Midbrain (tissue), 1 donor: ENCODE measurements around the gene RBFOX2.
"Not testable (repeated sequence)": the region's sequence is repeated elsewhere in the genome, so short reads cannot be mapped to it uniquely, and the experiment has no call there.

Experiments
- DNase-seq: peaks from one replicate; lab custom pipeline; 2025; lab: John Stamatoyannopoulos, UW

RBFOX2 gene

DNA sequence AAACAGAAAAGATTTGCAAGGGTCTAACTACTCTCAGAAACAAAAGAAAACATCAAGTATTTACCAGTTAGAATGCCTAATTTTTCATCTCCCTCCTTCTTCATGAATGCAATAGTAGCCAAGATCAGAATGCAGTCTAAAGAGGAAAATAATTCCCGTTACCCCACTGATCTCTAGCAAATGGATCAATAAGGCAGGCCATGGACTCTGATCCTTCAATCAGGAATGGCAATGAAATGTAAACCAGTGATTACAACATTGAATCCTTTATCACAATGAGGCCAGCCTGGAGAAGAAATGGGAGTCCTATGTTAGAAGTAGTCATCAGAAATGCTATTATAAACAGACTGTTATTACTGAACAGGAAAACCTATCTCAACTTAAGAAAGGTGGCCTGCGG lies 204.4 kb downstream of the RBFOX2 start:
- DNase-seq = no peak

DNA sequence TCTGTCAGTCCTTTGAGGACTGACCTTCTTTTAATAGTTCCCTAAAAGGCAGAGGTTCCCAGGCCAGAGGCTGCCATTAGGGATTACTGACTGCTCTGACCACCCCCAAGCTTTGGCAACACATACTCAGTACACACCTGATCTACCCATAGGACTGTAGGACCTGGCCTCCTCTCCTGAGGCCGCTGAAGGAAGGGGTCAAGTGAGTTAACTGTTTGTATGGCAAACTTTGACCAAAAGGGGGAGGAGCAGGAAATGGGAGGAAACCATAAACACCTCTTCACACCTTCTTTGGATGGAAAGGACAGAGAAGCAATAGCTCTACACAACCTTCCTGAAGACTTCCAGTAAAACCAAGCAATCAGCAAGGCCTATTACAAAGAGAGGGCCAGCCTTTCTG lies 207.0 kb downstream of the RBFOX2 start:
- DNase-seq = no peak

DNA sequence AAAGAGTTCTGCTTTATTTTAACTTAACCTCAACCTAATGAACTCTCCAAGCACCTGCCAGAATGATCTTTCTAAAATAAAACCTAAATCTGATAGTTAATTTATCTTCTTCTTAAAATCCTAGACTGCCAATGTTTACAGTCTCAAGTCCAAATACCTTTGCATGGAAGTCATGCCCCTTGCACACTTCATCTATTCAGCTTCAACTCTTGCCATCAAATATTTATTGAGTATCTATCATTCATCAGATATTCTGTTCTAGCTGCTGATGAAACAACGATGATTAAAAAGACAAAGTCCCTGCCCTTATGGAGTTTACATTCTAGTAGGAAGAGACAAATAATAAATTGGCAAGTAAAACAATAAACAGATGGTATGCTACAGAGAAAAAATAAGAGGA lies 209.2 kb downstream of the RBFOX2 start:
- DNase-seq = no peak

DNA sequence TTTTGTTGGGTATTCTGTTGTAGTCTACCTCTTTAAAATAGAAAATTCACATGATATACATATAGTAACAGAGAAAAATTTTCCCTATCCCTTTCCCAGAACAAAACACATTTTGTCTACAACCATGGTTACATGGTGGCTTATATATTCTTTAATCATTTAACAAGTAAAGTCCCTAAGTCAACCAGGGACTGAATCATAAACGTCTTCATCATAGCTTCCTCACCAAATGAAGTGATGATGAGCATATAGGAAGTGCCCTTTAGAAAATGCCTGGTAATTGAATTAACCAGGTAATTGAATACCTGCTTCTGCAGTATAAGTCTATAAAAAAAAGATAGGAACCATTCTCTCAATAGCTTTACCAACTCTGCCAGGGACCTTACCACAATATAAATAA lies 209.7 kb downstream of the RBFOX2 start:
- no peak for DNase-seq

DNA sequence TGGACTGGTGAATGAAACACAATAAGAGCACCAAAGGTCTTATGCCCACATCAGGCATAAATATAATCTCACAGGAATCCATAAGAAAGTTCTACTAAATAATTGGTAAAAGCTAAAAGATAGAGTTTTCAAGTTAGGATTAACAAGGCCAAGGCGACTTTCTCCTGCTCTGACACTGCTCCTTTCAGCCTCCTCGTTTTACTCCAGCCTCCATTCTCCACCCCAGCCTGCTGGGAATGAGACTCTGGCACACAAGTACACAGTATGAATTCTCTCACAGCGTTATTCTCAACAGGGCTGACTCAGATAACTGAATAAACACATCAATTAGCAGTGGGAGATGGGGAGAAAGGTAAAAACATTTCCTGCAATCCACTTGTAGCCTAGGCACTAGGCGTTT lies 216.0 kb downstream of the RBFOX2 start:
- no peak for DNase-seq

DNA sequence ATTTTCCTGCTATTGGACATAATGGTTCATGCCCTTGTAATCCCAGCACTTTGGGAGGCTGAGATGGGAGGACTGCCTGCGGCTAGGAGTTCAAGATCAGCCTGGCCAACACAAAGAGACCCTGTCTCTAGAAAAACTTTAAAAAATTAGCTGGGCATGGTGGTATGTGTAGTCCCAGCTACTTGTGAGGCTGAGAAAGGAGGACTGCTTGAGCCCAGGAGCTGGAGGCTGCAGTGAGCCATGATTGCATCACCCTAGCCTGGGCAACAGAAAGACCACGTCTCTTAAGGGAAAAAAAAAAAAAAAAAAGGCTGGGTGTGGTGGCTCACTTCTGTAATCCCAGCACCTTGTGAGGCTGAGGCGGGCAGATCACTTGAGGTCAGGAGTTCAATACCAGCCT lies 217.0 kb downstream of the RBFOX2 start:
- no peak for DNase-seq

DNA sequence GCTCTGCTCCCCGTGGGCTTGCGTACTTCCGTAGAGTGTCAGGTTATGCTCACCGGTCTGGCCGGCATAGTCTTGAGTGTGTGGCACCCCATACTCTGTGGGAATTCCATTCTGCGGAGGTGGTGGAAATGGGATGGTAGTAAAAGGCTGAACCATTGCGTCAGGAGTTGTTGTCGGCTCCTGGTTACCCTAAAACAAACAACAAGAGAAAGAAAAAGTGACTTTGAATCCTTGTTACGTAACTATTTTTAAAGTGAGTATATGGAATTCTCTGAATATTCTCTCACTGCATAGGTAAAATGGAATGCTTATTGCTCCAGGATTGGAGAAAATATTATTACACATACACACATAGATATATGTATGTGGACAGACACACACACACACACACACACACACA lies 218.8 kb downstream of the RBFOX2 start:
- DNase-seq = no peak

DNA sequence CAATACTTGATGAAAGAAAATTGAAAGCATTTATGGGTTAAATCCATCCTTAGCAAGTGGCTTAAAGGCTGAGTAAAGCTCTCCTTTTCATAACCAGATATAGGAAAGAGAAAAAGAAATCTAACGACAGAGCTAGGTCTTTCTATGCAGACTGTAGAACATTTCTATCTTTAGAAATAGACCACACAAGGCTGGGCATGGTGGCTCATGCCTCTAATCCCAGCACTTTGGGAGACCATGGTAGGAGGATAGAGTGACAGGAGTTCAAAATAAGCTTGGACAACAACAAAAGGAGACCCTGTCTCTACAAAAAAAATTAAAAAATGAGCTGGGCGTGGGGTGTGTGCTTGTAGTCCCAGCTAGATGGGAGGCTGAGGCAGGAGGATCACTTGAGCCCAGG lies 220.2 kb downstream of the RBFOX2 start:
- no peak for DNase-seq

DNA sequence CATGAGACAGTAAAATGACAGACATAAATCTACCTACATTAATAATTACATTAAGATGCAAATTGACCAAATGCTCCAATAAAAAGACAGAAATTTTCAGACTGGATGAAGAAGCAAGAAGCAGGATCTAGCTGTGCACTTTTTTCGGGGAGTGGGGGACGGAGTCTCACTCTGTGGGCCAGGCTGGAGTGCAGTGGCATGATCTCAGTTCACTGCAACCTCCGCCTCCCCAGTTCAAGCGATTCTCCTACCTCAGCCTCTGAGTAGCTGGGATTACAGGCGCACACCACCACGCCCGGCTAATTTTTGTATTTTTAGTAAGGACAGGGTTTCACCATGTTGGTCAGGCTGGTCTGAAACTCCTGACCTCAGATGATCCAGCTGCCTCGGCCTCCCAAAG lies 222.0 kb downstream of the RBFOX2 start:
- DNase-seq = not testable (repeated sequence)

DNA sequence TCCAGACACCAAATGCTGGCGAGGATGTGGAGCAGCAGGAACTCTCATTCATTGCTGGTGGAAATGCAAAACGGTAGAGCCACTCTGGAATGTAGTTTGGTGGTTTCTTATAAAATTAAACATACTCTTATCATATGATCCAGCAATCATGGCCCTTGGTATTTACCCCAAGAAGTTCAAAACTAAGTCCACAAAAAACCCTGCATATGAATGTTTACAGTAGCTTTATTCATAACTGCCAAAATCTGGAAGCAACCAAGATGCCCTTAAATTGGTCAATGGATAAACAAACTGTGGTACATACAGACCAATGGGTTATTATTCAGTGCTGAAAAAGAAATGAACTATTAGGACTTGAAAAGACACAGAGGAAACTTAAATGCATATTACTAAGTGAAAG lies 223.2 kb downstream of the RBFOX2 start:
- no peak for DNase-seq

DNA sequence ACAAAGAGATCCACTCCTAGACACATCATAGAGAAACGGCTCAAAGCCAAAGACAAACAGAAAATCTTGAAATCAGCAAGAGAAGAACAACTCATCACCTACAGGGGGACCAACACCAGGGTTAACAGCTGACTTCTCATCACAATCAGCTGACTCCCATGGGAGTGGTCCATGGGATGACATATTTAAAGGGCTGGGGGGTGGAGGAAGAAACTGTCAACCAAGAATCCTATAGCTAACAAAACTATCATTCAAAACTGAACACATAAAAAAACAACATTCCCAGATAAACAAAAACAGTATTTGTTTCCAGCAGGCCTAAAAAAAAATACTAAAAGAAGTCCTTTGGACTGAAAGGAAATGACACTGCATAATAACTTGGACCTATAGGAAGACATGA lies 224.2 kb downstream of the RBFOX2 start:
- no peak for DNase-seq

DNA sequence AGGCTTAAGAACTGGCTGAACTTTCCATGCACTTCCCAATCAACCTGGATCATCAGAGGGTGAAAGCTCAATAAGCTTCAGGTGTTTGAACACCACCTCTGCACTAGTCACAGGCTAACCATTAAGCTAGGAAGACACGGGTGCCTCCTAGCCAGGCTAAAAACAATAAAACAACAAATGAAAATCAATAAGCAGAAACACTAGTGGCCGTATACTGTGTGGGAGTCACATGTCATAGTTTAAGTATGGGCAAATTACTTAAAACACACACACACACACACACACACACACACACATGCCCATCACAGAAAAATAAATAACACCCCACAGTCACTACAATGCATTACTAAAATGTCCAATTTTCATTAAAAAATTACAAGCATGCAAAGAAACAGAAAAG lies 225.7 kb downstream of the RBFOX2 start:
- no peak for DNase-seq

DNA sequence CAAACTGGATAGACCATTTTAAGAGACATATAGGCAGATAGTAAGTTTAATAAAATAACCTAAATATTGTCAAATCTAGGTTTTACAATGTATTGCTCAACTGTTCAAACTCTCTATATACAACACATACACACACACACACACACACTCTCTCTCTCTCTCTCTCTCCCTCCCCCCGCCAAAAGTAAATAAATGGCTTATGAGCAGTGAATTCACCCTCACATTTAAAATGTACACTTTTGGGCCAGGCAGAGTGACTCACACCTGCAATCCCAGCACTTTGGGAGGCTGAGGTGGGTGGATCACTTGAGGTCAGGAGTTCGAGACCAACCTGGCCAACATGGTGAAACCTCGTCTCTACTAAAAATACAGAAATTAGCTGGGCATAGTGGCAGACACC lies 227.3 kb downstream of the RBFOX2 start:
- DNase-seq = not testable (repeated sequence)

DNA sequence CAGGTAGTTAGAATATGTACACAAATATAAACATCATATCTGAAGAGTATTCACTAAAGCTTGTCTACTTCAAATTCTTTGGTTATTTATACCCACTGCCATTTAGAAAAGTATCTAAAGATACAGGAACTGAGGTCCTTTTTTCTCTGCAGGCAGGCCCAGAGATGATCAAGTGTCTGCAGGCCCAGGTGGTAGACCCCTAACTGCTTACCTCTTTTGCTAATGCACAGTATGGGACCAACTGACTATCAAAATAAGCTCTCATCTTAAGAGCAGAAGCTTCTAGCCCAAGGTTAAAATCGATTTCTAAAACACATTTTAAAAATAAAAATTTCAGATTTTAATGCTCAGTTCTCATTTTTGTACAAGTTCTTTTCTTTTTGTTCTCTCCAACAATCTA lies 229.5 kb downstream of the RBFOX2 start:
- DNase-seq = no peak

DNA sequence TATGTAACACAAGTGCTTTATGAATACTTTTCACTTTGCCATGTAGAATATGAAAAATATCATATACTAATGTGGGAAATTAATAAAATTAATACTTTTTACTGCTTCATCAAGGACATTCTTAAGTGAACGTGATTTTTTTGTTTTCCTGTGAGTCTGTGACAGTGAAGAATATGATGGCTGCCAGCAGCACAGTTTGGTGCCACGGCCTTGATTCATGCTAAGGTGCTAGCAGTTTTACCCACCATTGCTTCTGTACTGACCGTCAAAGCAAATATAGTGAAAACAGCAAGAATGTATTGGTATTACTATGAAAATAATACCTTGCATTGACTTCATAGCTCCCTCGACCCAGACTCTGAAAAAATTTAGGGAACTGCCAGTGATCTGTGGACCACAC lies 231.2 kb downstream of the RBFOX2 start:
- DNase-seq = no peak

DNA sequence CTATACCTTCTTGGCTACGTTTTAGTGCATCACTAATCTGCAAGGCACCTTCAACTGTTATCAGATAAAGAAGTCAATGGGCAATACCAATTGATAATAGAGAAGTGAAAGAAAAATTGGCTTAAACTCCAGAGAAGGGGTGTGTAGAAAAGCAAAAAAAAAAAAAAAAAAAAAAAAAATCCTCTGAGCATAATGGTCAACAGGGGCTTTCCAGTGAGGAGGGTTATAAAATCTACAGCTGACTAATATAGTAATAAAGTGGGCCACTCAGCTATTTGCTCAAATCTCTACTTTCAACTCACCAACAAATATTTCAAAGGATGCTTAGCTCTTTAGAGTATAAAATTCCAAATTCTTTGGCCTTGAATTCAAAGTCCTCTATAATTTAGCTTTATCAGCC lies 233.1 kb downstream of the RBFOX2 start:
- DNase-seq = no peak

DNA sequence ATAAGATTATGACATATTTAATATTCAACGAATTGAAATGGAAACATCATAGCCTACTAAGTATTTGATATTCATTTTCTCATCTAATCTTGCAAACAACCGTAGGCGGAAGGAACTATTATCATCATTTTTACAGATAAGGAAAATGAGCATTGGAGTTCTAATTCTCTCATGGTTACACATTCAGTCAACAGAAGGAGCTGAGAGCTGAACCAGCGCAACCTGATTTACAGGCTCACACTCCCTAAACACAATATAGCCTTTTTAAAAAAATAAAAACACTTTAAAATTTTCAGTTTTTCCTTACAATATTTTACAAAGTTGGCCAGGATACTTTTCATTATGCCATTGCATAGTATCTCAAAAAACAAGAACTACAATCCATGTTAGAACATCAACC lies 236.1 kb downstream of the RBFOX2 start:
- no peak for DNase-seq

DNA sequence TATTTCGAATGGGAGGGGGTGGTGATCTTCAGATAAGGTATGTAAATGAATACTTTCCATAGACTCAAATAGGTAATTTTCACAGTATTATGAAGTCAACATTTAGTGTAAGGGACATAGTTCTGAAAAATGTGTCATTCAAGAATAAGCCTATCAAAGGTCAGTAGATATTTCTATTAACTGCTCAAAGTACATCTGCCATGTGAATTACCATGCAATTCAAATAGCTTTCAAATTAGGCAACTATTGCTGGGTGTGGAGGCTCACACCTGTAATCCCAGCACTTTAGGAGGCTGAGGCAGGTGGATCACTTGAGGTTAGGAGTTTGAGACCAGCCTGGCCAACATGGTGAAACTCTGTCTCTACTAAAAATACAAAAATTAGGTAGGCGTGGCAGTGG lies 236.8 kb downstream of the RBFOX2 start:
- DNase-seq = not testable (repeated sequence)

DNA sequence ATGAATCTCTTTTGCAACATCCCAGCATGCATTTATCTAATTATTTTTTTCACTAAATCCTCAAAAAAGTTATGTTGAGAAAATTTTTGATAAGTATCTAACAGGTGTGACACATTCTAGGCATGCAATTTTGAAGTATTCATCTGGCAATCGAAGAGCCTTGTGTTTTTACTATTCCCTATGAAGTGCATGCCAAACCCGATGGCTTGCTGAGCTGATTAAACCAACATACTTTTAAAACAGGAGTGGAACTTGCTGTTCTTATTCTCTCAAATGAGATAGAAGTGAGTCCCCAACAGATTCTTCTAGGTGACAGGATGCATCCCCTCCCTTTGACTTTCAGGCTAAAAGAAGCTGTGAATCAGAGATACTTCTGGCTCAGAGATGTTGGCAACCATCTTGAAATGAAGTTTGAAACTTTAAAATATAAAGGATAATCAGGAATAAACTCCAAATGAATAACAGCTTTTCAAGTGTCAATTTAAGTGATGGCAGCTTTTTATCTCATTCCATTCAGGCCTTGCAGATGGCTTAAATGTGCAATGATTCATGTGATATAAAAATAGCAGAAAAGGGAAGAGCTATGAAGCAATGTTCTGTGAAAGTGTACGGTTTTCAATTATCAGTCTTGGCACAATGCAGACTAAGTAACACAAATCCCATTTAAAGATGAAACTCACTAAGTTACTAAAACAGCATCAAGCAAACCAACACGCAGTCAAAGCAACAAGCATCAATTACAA lies 243.3 kb downstream of the RBFOX2 start:
- DNase-seq = no peak

DNA sequence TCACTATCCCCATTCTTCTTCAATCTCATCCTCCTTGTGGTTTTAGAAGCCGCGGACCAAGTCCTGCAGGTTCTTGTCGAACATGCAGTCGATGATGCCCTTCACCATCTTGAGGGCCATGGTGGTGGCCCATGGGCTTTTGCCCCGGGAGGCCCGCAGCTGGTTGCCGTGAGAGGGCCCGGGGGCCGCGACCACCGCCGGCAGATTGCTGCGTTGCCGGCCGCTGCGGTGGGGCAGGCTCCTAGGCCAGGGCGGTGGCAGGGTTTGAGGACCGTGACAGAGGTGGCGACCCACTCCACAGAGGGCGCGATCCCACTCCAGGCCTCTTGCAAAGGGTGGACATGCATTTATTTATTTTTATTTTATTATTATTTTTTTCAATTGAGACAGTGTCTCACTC lies 244.0 kb downstream of the RBFOX2 start:
- no peak for DNase-seq

DNA sequence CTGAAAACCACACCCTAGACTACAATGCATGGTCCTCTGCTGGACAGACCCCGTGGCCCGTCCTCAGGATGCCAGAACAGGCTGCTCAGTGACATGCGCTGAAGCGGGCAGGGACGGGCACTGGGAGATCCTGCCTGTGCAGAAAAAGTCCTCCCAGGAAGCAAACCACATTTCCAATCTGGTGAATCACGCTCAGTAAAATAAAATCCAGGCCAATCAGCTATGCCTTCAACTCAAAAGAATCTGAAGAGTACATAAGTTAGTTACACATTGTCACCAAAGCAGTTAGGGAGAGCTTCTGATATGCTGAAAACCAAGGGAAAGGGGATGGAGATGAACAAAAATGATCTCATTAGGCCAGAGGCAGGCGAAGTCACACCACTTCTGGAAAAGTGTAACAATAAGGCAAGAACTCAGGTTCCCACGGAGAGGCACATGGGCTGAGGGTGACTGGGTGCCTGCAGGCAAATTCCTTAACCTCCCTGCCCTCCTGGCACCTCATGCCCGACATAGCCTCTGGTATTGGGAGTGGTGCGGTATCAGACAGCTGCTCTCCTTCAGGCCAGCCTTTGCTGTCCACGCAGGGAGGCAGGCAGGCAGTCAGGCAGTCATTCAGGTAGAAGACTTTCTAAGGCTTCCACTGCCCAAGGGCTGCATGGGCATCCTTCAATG lies 244.5 kb downstream of the RBFOX2 start:
- no peak for DNase-seq

DNA sequence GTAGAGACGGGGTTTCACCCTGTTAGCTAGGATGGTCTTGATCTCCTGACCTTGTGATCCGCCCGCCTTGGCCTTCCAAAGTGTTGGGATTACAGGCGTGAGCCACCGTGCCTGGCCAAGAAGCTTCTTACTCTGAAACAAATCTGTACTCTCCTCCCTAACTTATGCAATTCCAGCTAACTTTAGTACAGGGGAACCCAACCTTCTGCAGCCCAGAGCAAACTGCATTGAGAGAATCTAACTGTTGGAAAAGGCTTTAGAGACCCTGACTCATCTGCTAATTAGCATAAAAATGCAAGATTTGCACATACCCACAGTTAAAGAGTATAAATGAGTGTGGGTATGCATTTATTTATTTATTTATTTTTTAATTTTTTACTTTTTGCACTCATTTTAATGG lies 246.1 kb downstream of the RBFOX2 start:
- no peak for DNase-seq

DNA sequence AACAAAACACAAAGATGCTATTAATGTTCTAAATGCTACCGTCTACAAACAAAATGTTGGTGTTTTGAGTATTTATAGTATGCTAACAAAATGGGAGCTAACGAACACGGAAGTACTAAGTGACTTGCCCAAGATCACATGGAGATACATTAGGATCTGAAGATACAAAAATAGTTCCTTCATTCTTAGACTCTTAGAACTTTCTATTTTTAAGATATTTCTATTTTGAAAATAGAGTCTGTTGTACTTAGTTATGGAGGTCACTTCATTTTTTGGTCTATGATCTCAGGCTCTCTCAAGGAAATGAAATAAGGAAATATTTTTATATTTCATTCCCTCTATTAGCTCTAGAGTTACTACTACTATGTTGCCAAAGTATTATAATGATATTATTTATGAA lies 246.7 kb downstream of the RBFOX2 start:
- no peak for DNase-seq
